Activated CD8-positive, alpha-beta T cell treated with anti-CD3 and anti-CD28 coated beads, Interleukin-2, amount 10 ng/mL, durations not matched to agents 7 days and 5 days (primary cell): ENCODE measurements around the gene NFKBIZ. TPM values are rescaled to one million over a fixed set of nuclear protein-coding genes. Genes with fewer than 3 reads are reported as not detected.

Experiments used
- ATAC-seq: fragments of 150-1000 bp; cut with Tn5 transposase; one replicate; pipeline ENCODE4 v1.10.0; 2021; ENCODE audit warnings: moderate library complexity
- CTCF ChIA-PET: fragments of 350-600 bp; sonication (Branson Sonifier 250); formaldehyde crosslinking; loops from one replicate; lab custom pipeline; 2021; ENCODE audit warnings: antibody characterized with exemption; lab: Charles Lee
- POLR2A ChIA-PET: fragments of 350-600 bp; sonication (Branson Sonifier 250); formaldehyde crosslinking; loops from one replicate; lab custom pipeline; 2021; ENCODE audit warnings: antibody characterized with exemption; lab: Charles Lee
- DNase-seq: peaks from one replicate; pipeline ENCODE4 v3.0.0-alpha.2; 2020
- H3K27ac Mint-ChIP-seq: one replicate; pipeline ENCODE4 v1.8.0; 2021; ENCODE audit warnings: mild to moderate bottlenecking, mixed read lengths
- H3K27me3 Mint-ChIP-seq: one replicate; pipeline ENCODE4 v1.8.0; 2021; ENCODE audit warnings: low read depth, mixed read lengths
- H3K36me3 Mint-ChIP-seq: one replicate; pipeline ENCODE4 v1.8.0; 2021; ENCODE audit warnings: low read depth, mixed read lengths
- H3K4me1 Mint-ChIP-seq: one replicate; pipeline ENCODE4 v1.8.0; 2021; ENCODE audit warnings: low read depth, mixed read lengths
- H3K4me3 Mint-ChIP-seq: one replicate; pipeline ENCODE4 v1.8.0; 2021; ENCODE audit warnings: mild to moderate bottlenecking, mixed read lengths
- H3K9me3 Mint-ChIP-seq: one replicate; pipeline ENCODE4 v1.8.0; 2022; ENCODE audit warnings: mixed read lengths; ENCODE audit not compliant: insufficient read depth
- total RNA-seq, 2 experiments: library from RNA; stranded (reverse); gene quantifications; one replicate each; pipeline ENCODE4 v1.2.3, GENCODE V29; 2021

The NFKBIZ gene
- total RNA-seq, 2 experiments from 2014 or later = 45.3 to 48.1 TPM

GRCh38 chr3:101827211-101828174 lies 21.8 kb upstream of the NFKBIZ start:
- H3K27ac Mint-ChIP-seq = peak overlapping the region; percentile 93
- peak; percentile 92 for ATAC-seq
- ChIA-PET POLR2A (interaction anchor here (0.6 to 16.4 kb wide), 15 partner anchors 9 to 398 kb away, joined by 3 to 298 read pairs (median 4); partner anchors contain the start of genes NFKBIZ, NXPE3 and RPL24), CTCF (interaction anchor here (0.7 to 2.5 kb wide), 13 partner anchors 10 to 709 kb away, joined by 3 to 17 read pairs (median 4); partner anchors contain the start of gene NFKBIZ)
- peaks cover 58% of the 10 kb centered on the region for H3K4me1 Mint-ChIP-seq
- peaks cover 17% of the 10 kb centered on the region for H3K36me3 Mint-ChIP-seq
- peak; percentile 89 for DNase-seq
- H3K9me3 Mint-ChIP-seq = no peaks in the 10 kb centered on the region
- peak overlapping the region; percentile 93 for H3K4me3 Mint-ChIP-seq
- H3K27me3 Mint-ChIP-seq = no peaks in the 10 kb centered on the region

GRCh38 chr3:101828276-101828675 lies 21.0 kb upstream of the NFKBIZ start:
- Mint-ChIP-seq H3K4me1 (peaks cover 66% of the 10 kb centered on the region), H3K27me3 (no peaks in the 10 kb centered on the region), H3K9me3 (no peaks in the 10 kb centered on the region), H3K36me3 (peaks cover 21% of the 10 kb centered on the region), H3K4me3 (peak overlapping the region; percentile 93), H3K27ac (peak overlapping the region; percentile 93)
- DNase-seq = no peak
- CTCF ChIA-PET = interaction anchor here (0.7 to 3.1 kb wide), 11 partner anchors 12 to 708 kb away, joined by 3 to 18 read pairs (median 5); partner anchors contain the start of gene NFKBIZ
- no peak for ATAC-seq
- POLR2A ChIA-PET = interaction anchor here (0.7 to 16.4 kb wide), 11 partner anchors 10 to 397 kb away, joined by 3 to 298 read pairs (median 5); partner anchors contain the start of genes NFKBIZ and RPL24

GRCh38 chr3:101828691-101829436 lies 20.4 kb upstream of the NFKBIZ start:
- CTCF ChIA-PET = interaction anchor here (0.9 to 3.1 kb wide), 10 partner anchors 10 to 401 kb away, joined by 3 to 18 read pairs (median 4); partner anchors contain the start of gene NFKBIZ
- Mint-ChIP-seq H3K36me3 (peaks cover 25% of the 10 kb centered on the region), H3K27ac (peak overlapping the region; percentile 93), H3K9me3 (no peaks in the 10 kb centered on the region), H3K4me3 (peak overlapping the region; percentile 93), H3K4me1 (peaks cover 72% of the 10 kb centered on the region), H3K27me3 (no peaks in the 10 kb centered on the region)
- DNase-seq = peak; percentile 69
- ATAC-seq = peak; percentile 79
- POLR2A ChIA-PET = interaction anchor here (0.9 to 16.4 kb wide), 4 partner anchors 11 to 117 kb away, joined by 4 to 298 read pairs (median 6); partner anchors contain the start of gene NFKBIZ

- POLR2A ChIA-PET = interaction anchor here (1.4 to 16.4 kb wide), 2 partner anchors 12 to 22 kb away, joined by 6 to 298 read pairs; partner anchors contain the start of gene NFKBIZ
- CTCF ChIA-PET = interaction anchor here (0.7 to 3.1 kb wide), 11 partner anchors 10 to 400 kb away, joined by 3 to 18 read pairs (median 3); no protein-coding TSS in a partner anchor
- peak overlapping the region; percentile 93 for H3K27ac Mint-ChIP-seq
- no peaks in the 10 kb centered on the region for H3K27me3 Mint-ChIP-seq
- H3K36me3 Mint-ChIP-seq = peaks cover 23% of the 10 kb centered on the region
- H3K4me3 Mint-ChIP-seq = peak overlapping the region; percentile 93
- H3K9me3 Mint-ChIP-seq = no peaks in the 10 kb centered on the region
- H3K4me1 Mint-ChIP-seq = peaks cover 75% of the 10 kb centered on the region
- no peak for ATAC-seq
- DNase-seq = no peak
Measured at GRCh38 chr3:101829437-101829830, 19.9 kb upstream of the NFKBIZ start.

GRCh38 chr3:101829874-101830273 lies 19.4 kb upstream of the NFKBIZ start:
- POLR2A ChIA-PET = interaction anchor here (1.4 to 16.4 kb wide), 2 partner anchors 12 to 21 kb away, joined by 6 to 298 read pairs; partner anchors contain the start of gene NFKBIZ
- peak overlapping the region; percentile 93 for H3K4me3 Mint-ChIP-seq
- H3K27ac Mint-ChIP-seq = peak overlapping the region; percentile 22
- H3K36me3 Mint-ChIP-seq = peaks cover 23% of the 10 kb centered on the region
- ATAC-seq (no peak), DNase-seq (no peak)
- peaks cover 78% of the 10 kb centered on the region for H3K4me1 Mint-ChIP-seq
- H3K9me3 Mint-ChIP-seq = no peaks in the 10 kb centered on the region
- CTCF ChIA-PET = interaction anchor here (0.7 to 3.1 kb wide), 11 partner anchors 9 to 400 kb away, joined by 3 to 18 read pairs (median 3); no protein-coding TSS in a partner anchor
- H3K27me3 Mint-ChIP-seq = no peaks in the 10 kb centered on the region

- Mint-ChIP-seq H3K27me3 (no peaks in the 10 kb centered on the region), H3K27ac (no peak overlapping the region), H3K36me3 (peaks cover 30% of the 10 kb centered on the region), H3K4me3 (no peak overlapping the region), H3K4me1 (peaks cover 68% of the 10 kb centered on the region), H3K9me3 (no peaks in the 10 kb centered on the region)
- ATAC-seq (peak; percentile 17), DNase-seq (no peak)
- ChIA-PET CTCF (interaction anchor here (0.9 kb wide), 1 partner anchor 31 kb away, joined by 3 read pairs; no protein-coding TSS in a partner anchor), POLR2A (interaction anchor here (1.3 to 16.4 kb wide), 2 partner anchors 18 to 109 kb away, joined by 3 to 298 read pairs; partner anchors contain the start of genes CEP97 and NFKBIZ)
Measured at GRCh38 chr3:101833446-101833974, 15.8 kb upstream of the NFKBIZ start.

- H3K4me3 Mint-ChIP-seq = no peak overlapping the region
- H3K27ac Mint-ChIP-seq = no peak overlapping the region
- ATAC-seq (no peak), DNase-seq (no peak)
- peaks cover 29% of the 10 kb centered on the region for H3K36me3 Mint-ChIP-seq
- ChIA-PET CTCF (interaction anchor here (1.1 to 1.3 kb wide), 3 partner anchors 9 to 390 kb away, joined by 3 to 5 read pairs (median 5); no protein-coding TSS in a partner anchor), POLR2A (interaction anchor here (16.4 kb wide), 1 partner anchor 16 kb away, joined by 298 read pairs; the partner anchor contains the start of gene NFKBIZ)
- peaks cover 55% of the 10 kb centered on the region for H3K4me1 Mint-ChIP-seq
- no peaks in the 10 kb centered on the region for H3K27me3 Mint-ChIP-seq
- H3K9me3 Mint-ChIP-seq = no peaks in the 10 kb centered on the region
Measured at GRCh38 chr3:101835676-101836075, 13.6 kb upstream of the NFKBIZ start.

- H3K27ac Mint-ChIP-seq = no peak overlapping the region
- ATAC-seq (no peak), DNase-seq (no peak)
- ChIA-PET POLR2A (interaction anchor here (0.8 to 16.4 kb wide), 2 partner anchors 15 to 250 kb away, joined by 3 to 298 read pairs; partner anchors contain the start of gene NFKBIZ), CTCF (interaction anchor here (0.9 to 1.2 kb wide), 3 partner anchors 8 to 22 kb away, joined by 3 to 5 read pairs (median 3); no protein-coding TSS in a partner anchor)
- H3K9me3 Mint-ChIP-seq = no peaks in the 10 kb centered on the region
- H3K27me3 Mint-ChIP-seq = no peaks in the 10 kb centered on the region
- H3K4me1 Mint-ChIP-seq = peaks cover 51% of the 10 kb centered on the region
- peaks cover 34% of the 10 kb centered on the region for H3K36me3 Mint-ChIP-seq
- H3K4me3 Mint-ChIP-seq = no peak overlapping the region
Measured at GRCh38 chr3:101836160-101836559, 13.2 kb upstream of the NFKBIZ start.

- peaks cover 46% of the 10 kb centered on the region for H3K4me1 Mint-ChIP-seq
- no peaks in the 10 kb centered on the region for H3K9me3 Mint-ChIP-seq
- H3K36me3 Mint-ChIP-seq = peaks cover 36% of the 10 kb centered on the region
- H3K4me3 Mint-ChIP-seq = no peak overlapping the region
- no peak overlapping the region for H3K27ac Mint-ChIP-seq
- no peak for DNase-seq
- CTCF ChIA-PET = interaction anchor here (0.9 kb wide), 2 partner anchors 23 to 388 kb away, joined by 3 read pairs; no protein-coding TSS in a partner anchor
- POLR2A ChIA-PET = interaction anchor here (0.8 to 16.4 kb wide), 2 partner anchors 14 to 249 kb away, joined by 3 to 298 read pairs; partner anchors contain the start of gene NFKBIZ
- H3K27me3 Mint-ChIP-seq = no peaks in the 10 kb centered on the region
- ATAC-seq = no peak
Measured at GRCh38 chr3:101836652-101837598, 12.4 kb upstream of the NFKBIZ start.
